Mucosa of stomach (tissue), 1 donor: ENCODE measurements around the gene LRP1-AS.
A peak's percentile ranks its signal among the peaks of the same experiment; 100 is the strongest.

ENCODE experiments used
- H3K27me3 ChIP-seq: one replicate; pipeline ENCODE4 v1.7.0; 2013; ENCODE audit warnings: mild to moderate bottlenecking, low read length; ENCODE audit not compliant: control insufficient read depth, insufficient read depth
- H3K36me3 ChIP-seq: one replicate; pipeline ENCODE4 v1.7.0; 2013; ENCODE audit warnings: low read length; ENCODE audit not compliant: control insufficient read depth, insufficient read depth
- H3K4me1 ChIP-seq: one replicate; pipeline ENCODE4 v1.7.0; 2013; ENCODE audit warnings: mild to moderate bottlenecking, low read length; ENCODE audit not compliant: control insufficient read depth, insufficient read depth
- H3K4me3 ChIP-seq: one replicate; pipeline ENCODE4 v1.7.0; 2013; ENCODE audit warnings: low read length
- H3K9ac ChIP-seq: one replicate; pipeline ENCODE4 v1.7.0; 2013; ENCODE audit warnings: mild to moderate bottlenecking, low read length, moderate library complexity
- H3K9me3 ChIP-seq: one replicate; pipeline ENCODE4 v1.7.0; 2013; ENCODE audit warnings: mild to moderate bottlenecking, low read length, moderate library complexity; ENCODE audit not compliant: control insufficient read depth
- donor health status: Pancreatic carcinoma.

The LRP1-AS gene

GRCh38 chr12:57145460-57146059 is 1.9 kb downstream of the LRP1-AS start:
- no peaks in the 10 kb centered on the region for H3K9me3 ChIP-seq
- peaks cover 55% of the 10 kb centered on the region for H3K4me1 ChIP-seq
- peaks cover 16% of the 10 kb centered on the region for H3K36me3 ChIP-seq
- no peak overlapping the region for H3K9ac ChIP-seq
- no peak overlapping the region for H3K4me3 ChIP-seq
- no peaks in the 10 kb centered on the region for H3K27me3 ChIP-seq

GRCh38 chr12:57143454-57143853 is 4.0 kb downstream of the LRP1-AS start:
- H3K36me3 ChIP-seq: peaks cover 20% of the 10 kb centered on the region
- H3K4me1 ChIP-seq: peaks cover 47% of the 10 kb centered on the region
- H3K4me3 ChIP-seq: no peak overlapping the region
- H3K27me3 ChIP-seq: no peaks in the 10 kb centered on the region
- H3K9ac ChIP-seq: no peak overlapping the region
- no peaks in the 10 kb centered on the region for H3K9me3 ChIP-seq

GRCh38 chr12:57142727-57143126 is 4.7 kb downstream of the LRP1-AS start:
- H3K4me1 ChIP-seq: peaks cover 47% of the 10 kb centered on the region
- no peak overlapping the region for H3K4me3 ChIP-seq
- H3K27me3 ChIP-seq: no peaks in the 10 kb centered on the region
- no peaks in the 10 kb centered on the region for H3K9me3 ChIP-seq
- H3K9ac ChIP-seq: no peak overlapping the region
- H3K36me3 ChIP-seq: peaks cover 20% of the 10 kb centered on the region

GRCh38 chr12:57142121-57142520 is 5.3 kb downstream of the LRP1-AS start:
- Histone ChIP-seq H3K9me3 (no peaks in the 10 kb centered on the region), H3K4me3 (no peak overlapping the region), H3K36me3 (peaks cover 20% of the 10 kb centered on the region), H3K9ac (no peak overlapping the region), H3K27me3 (no peaks in the 10 kb centered on the region), H3K4me1 (peaks cover 42% of the 10 kb centered on the region)

GRCh38 chr12:57141249-57141648 is 6.2 kb downstream of the LRP1-AS start:
- H3K9me3 ChIP-seq: no peaks in the 10 kb centered on the region
- H3K27me3 ChIP-seq: no peaks in the 10 kb centered on the region
- H3K4me1 ChIP-seq: peaks cover 33% of the 10 kb centered on the region
- no peak overlapping the region for H3K9ac ChIP-seq
- H3K36me3 ChIP-seq: peaks cover 14% of the 10 kb centered on the region
- H3K4me3 ChIP-seq: no peak overlapping the region

GRCh38 chr12:57139796-57140649 is 7.4 kb downstream of the LRP1-AS start:
- peaks cover 11% of the 10 kb centered on the region for H3K36me3 ChIP-seq
- no peaks in the 10 kb centered on the region for H3K27me3 ChIP-seq
- H3K9ac ChIP-seq: no peak overlapping the region
- peaks cover 29% of the 10 kb centered on the region for H3K4me1 ChIP-seq
- H3K4me3 ChIP-seq: no peak overlapping the region
- H3K9me3 ChIP-seq: no peaks in the 10 kb centered on the region

- Histone ChIP-seq H3K4me3 (no peak overlapping the region), H3K27me3 (no peaks in the 10 kb centered on the region), H3K36me3 (peaks cover 9% of the 10 kb centered on the region), H3K4me1 (peaks cover 36% of the 10 kb centered on the region), H3K9ac (peak overlapping the region; percentile 14), H3K9me3 (no peaks in the 10 kb centered on the region)
Measured at GRCh38 chr12:57138526-57139272, 8.7 kb downstream of the LRP1-AS start.

GRCh38 chr12:57135527-57136326 is 11.7 kb downstream of the LRP1-AS start:
- peaks cover 3% of the 10 kb centered on the region for H3K36me3 ChIP-seq
- H3K27me3 ChIP-seq: no peaks in the 10 kb centered on the region
- no peak overlapping the region for H3K9ac ChIP-seq
- no peaks in the 10 kb centered on the region for H3K9me3 ChIP-seq
- peaks cover 64% of the 10 kb centered on the region for H3K4me1 ChIP-seq
- no peak overlapping the region for H3K4me3 ChIP-seq

GRCh38 chr12:57134949-57135348 is 12.5 kb downstream of the LRP1-AS start:
- Histone ChIP-seq H3K9ac (no peak overlapping the region), H3K9me3 (no peaks in the 10 kb centered on the region), H3K4me1 (peaks cover 71% of the 10 kb centered on the region), H3K27me3 (no peaks in the 10 kb centered on the region), H3K4me3 (no peak overlapping the region), H3K36me3 (peaks cover 3% of the 10 kb centered on the region)

- H3K4me1 ChIP-seq: peaks cover 67% of the 10 kb centered on the region
Measured at GRCh38 chr12:57133916-57134315, 13.5 kb downstream of the LRP1-AS start.

GRCh38 chr12:57133013-57133569 is 14.3 kb downstream of the LRP1-AS start:
- H3K36me3 ChIP-seq: no peaks in the 10 kb centered on the region
- H3K9me3 ChIP-seq: no peaks in the 10 kb centered on the region
- peaks cover 59% of the 10 kb centered on the region for H3K4me1 ChIP-seq
- H3K4me3 ChIP-seq: no peak overlapping the region
- H3K27me3 ChIP-seq: no peaks in the 10 kb centered on the region
- H3K9ac ChIP-seq: no peak overlapping the region

More at GRCh38 chr12:57133916-57134315, 13.5 kb downstream of the LRP1-AS start:
- Histone ChIP-seq H3K36me3 (no peaks in the 10 kb centered on the region), H3K27me3 (no peaks in the 10 kb centered on the region), H3K4me3 (no peak overlapping the region), H3K9ac (no peak overlapping the region), H3K9me3 (no peaks in the 10 kb centered on the region)
